ENCODE measurements around the gene DTYMK. TPM values are rescaled to one million over a fixed set of nuclear protein-coding genes. Genes with fewer than 3 reads are reported as not detected.

The DTYMK gene
- total RNA-seq, 1 donor from 2014 or later, result 66.7 TPM

DNA sequence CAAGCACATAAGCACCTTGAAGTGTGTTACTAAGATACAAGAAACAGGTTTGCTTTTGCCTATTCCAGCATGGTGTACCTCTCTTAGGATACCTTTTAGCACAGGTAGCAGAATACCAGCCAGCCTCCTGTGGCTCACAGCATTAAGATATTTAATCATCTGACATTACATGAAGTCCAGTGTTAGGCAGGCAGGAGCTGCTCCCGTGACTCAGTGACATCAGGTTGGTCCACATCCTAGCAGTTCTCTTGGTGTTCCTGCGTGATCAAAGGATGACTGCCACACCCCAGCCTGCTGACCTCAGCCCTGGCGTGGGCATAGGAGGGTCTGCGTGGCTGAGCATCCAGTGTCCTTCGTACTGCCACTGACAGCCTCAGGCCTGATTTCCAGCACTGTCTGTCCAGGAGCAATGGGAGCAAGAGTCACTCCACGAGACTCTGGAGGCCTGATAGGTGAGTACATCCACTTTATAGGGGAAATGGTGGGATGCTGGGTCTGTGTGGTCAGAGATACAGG lies 3.6 kb upstream of the DTYMK start:
- Mint-ChIP-seq H3K4me1 (ENCODE audit: unreplicated experiment) (no peaks in the 10 kb centered on the region), H3K27me3 (no peaks in the 10 kb centered on the region), H3K27ac (no peak overlapping the region), H3K36me3 (peaks cover 5% of the 10 kb centered on the region), H3K9me3 (no peaks in the 10 kb centered on the region), H3K4me3 (no peak overlapping the region)
- no peak for DNase-seq (ENCODE audit: extremely low spot score, unreplicated experiment)
- TF ChIP-seq, protein P1, sequence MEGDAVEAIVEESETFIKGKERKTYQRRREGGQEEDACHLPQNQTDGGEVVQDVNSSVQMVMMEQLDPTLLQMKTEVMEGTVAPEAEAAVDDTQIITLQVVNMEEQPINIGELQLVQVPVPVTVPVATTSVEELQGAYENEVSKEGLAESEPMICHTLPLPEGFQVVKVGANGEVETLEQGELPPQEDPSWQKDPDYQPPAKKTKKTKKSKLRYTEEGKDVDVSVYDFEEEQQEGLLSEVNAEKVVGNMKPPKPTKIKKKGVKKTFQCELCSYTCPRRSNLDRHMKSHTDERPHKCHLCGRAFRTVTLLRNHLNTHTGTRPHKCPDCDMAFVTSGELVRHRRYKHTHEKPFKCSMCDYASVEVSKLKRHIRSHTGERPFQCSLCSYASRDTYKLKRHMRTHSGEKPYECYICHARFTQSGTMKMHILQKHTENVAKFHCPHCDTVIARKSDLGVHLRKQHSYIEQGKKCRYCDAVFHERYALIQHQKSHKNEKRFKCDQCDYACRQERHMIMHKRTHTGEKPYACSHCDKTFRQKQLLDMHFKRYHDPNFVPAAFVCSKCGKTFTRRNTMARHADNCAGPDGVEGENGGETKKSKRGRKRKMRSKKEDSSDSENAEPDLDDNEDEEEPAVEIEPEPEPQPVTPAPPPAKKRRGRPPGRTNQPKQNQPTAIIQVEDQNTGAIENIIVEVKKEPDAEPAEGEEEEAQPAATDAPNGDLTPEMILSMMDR (conservative IDR thresholded peaks at IDR 0.05), result no peak

GRCh38 chr2:241689306-241689705 lies 2.7 kb upstream of the DTYMK start:
- Mint-ChIP-seq H3K4me3 (peak overlapping the region; percentile 41), H3K4me1 (ENCODE audit: unreplicated experiment) (no peaks in the 10 kb centered on the region), H3K27me3 (no peaks in the 10 kb centered on the region), H3K27ac (peak overlapping the region; percentile 71), H3K36me3 (peaks cover 5% of the 10 kb centered on the region), H3K9me3 (no peaks in the 10 kb centered on the region)
- TF ChIP-seq, protein P1 (conservative IDR thresholded peaks at IDR 0.05), result no peak
- no peak for DNase-seq (ENCODE audit: extremely low spot score, unreplicated experiment)

DNA sequence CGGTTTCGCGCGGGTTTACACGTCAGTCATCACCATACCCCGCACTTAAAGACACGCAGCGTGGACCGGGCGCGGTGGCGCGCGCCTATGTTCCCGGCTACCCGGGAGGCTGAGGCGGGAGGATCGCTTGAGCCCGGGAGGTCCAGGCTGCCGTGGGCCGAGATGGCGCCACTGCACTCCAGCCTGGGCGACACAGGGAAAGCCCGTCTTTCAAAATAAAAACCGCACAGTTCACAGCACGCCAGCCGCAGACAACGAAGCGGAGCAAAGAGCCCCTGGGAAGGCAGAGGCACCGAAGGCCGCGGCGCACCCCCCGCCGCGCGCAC lies 328 bp downstream of the DTYMK start:
- H3K36me3 Mint-ChIP-seq, result peaks cover 5% of the 10 kb centered on the region
- TF ChIP-seq, protein P1 (conservative IDR thresholded peaks at IDR 0.05), result no peak
- H3K4me3 Mint-ChIP-seq, result peak overlapping the region; percentile 92
- H3K27me3 Mint-ChIP-seq, result no peaks in the 10 kb centered on the region
- H3K27ac Mint-ChIP-seq, result peak overlapping the region; percentile 90
- H3K4me1 Mint-ChIP-seq (ENCODE audit: unreplicated experiment), result no peaks in the 10 kb centered on the region
- DNase-seq (ENCODE audit: extremely low spot score, unreplicated experiment), result no peak
- no peaks in the 10 kb centered on the region for H3K9me3 Mint-ChIP-seq

DNA sequence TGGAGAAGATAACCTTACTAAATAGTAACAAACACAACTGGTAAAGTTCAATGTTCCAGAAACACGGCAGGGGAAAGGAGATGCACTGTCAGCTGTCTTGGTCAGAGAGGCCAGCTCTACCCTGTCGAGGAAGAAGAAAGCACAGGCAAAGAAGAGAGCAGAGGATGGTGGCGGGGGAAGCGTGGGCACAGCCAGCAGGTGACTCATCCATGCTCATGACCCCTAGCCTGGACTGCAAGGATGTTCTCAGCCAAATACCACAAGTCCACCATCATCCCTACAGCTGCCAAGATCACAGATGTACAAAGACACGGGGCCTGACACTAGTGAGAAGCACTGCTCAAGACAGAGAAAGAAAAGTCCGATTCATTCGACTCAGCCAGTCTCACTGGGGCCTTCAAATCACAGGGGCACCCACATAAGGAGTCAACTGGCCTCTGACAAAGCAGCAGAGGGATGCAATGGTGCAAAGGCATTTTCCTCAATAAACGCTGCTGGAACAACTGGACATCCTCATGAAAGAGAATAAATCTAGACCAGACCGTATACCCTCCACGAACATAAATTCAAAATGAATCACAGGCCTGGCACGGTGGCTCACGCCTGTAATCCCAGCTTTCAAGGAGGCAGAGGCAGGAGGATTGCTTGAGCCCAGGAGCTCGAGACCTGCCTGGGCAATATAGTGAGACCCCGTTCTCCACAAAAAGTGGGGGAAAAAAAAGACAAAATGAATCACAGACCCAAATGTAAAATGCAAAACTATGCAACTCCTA lies 5.6 kb downstream of the DTYMK start:
- H3K4me3 Mint-ChIP-seq, result no peak overlapping the region
- no peaks in the 10 kb centered on the region for H3K9me3 Mint-ChIP-seq
- no peaks in the 10 kb centered on the region for H3K4me1 Mint-ChIP-seq (ENCODE audit: unreplicated experiment)
- no peak overlapping the region for H3K27ac Mint-ChIP-seq
- H3K27me3 Mint-ChIP-seq, result no peaks in the 10 kb centered on the region
- DNase-seq (ENCODE audit: extremely low spot score, unreplicated experiment), result no peak
- TF ChIP-seq, protein P1 (conservative IDR thresholded peaks at IDR 0.05), result no peak
- H3K36me3 Mint-ChIP-seq, result peaks cover 8% of the 10 kb centered on the region

- Mint-ChIP-seq H3K27ac (no peak overlapping the region), H3K9me3 (no peaks in the 10 kb centered on the region), H3K36me3 (peaks cover 4% of the 10 kb centered on the region), H3K27me3 (no peaks in the 10 kb centered on the region), H3K4me1 (ENCODE audit: unreplicated experiment) (no peaks in the 10 kb centered on the region), H3K4me3 (no peak overlapping the region)
- TF ChIP-seq, protein P1 (conservative IDR thresholded peaks at IDR 0.05), result no peak
- DNase-seq (ENCODE audit: extremely low spot score, unreplicated experiment), result no peak
Observed at GRCh38 chr2:241680044-241680443, 6.6 kb downstream of the DTYMK start.

All from type B pancreatic cell (in vitro differentiated cells).